ENCODE results near the gene ST7.
A peak's percentile ranks its signal among the peaks of the same experiment; 100 is the strongest.

Gene ST7

DNA sequence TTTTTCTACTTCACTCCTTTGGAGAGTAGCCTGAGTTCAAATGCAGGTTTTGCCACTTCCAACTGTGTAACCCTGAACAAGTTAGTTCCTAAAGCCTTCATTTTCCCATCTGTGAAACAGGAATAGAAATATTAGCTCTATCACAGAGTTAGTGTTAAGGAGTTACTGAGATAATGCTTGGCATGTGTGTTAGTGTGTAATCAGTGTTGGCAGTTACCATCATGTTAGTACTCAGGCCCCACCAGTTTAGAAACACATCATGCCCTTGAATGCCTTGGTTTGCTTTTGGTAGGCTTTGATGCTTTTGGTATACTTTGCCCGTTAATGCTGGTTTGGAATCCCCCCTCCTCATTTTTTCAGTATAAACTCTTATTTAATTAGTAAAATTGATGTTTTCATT is 249.9 kb downstream of the ST7 start:
- no peak for DNase-seq

DNA sequence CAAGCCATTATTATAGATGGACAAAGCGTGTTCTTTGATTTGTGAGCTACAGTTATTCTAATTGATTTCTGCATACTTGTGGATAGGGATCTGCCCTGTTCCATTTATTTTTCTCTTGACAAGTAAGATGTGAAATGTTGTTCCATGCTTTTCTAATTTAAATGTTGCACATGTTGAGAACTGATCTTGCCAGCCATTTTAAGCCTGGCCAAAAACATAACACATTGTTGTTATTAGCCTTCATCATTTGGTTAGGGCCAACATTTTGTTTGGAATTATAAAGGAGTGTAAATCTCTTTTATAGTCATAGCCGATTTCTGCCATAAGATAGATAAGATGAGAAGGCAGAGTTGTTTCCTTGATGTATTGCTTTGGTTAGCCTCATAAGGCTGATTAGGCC is 252.6 kb downstream of the ST7 start:
- no peak for DNase-seq

GRCh38 chr7:117208257-117208656 is 255.0 kb downstream of the ST7 start:
- no peak for DNase-seq

DNA sequence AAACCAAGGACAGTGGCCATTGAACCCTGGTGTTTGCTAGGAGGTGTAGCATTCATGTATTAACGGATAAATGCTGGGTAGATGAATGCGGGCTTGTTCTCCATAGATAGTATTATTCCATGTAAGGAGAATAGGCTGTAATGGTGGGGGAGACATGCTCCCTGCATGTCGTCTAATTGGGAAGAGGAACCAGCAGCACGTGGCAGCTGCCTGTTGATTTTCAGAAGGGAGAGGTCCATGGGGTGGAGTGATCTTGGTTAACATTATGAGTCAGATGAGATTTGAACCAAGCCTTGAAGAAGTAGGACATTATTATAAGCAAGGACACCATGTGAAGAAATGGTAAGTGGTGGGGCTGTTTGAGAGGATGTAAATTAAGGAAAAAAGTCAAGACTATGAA is 257.1 kb downstream of the ST7 start:
- no peak for DNase-seq

GRCh38 chr7:117210908-117211307 is 257.6 kb downstream of the ST7 start:
- DNase-seq: no peak

- no peak for DNase-seq
Observed at GRCh38 chr7:117211614-117212013, 258.3 kb downstream of the ST7 start.

- peak in 2 of 6 experiments; percentile 8 to 21 for DNase-seq
Observed at GRCh38 chr7:117212969-117213877, 259.9 kb downstream of the ST7 start.

DNA sequence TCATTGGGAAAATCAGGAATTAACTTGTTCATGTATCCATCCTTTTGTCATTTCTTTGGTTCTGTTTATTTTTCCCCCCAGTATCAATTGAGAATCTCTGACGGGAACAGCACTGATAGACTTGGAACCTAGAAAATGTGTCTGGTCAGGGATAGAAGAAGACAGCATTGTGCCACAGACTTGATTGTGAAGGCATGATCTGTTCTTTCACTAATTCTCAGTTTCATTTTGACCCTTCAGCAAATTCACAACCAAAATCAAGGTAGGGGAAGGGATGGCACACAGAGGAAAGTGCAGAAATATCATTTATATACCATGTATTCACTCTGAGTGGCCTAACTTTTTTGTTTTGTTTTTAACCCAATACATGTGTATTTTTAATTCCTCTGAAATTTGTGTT is 262.7 kb downstream of the ST7 start:
- DNase-seq: no peak

DNA sequence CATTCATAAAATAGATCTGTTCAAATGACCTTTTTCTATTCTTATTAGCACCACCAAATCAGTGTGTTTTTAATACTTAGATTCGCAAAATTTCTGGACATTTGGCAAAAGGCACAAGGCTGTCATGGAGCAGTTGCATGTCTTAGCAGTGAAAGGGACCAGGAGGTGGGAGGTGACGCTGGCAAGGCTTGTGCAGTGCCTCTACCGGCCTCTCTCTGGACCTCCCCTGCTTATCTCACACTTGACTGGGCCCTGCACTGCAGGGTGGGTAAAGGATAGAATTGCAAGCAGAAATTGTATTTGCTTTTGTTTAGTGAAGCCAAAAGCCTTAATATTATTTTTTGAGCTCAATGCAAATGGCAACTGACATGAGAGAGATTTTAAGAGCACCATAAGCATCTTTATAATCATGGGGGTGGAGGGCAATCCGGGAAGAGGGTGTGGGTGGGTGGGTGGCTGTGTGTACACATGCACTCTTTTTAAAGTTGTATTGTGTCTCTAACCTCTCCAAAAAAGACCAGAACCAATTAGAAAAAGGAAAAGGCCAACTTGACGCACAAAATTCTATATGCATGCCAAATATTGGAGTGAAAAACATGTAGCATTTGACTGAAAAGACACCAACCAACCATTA is 263.3 kb downstream of the ST7 start:
- DNase-seq: no peak

- no peak for DNase-seq
Observed at GRCh38 chr7:117217106-117218035, 264.1 kb downstream of the ST7 start.

- no peak for DNase-seq
Observed at GRCh38 chr7:117218700-117219099, 265.4 kb downstream of the ST7 start.

GRCh38 chr7:117219485-117219884 is 266.2 kb downstream of the ST7 start:
- DNase-seq: no peak

GRCh38 chr7:117220836-117221235 is 267.5 kb downstream of the ST7 start:
- no peak for DNase-seq

DNA sequence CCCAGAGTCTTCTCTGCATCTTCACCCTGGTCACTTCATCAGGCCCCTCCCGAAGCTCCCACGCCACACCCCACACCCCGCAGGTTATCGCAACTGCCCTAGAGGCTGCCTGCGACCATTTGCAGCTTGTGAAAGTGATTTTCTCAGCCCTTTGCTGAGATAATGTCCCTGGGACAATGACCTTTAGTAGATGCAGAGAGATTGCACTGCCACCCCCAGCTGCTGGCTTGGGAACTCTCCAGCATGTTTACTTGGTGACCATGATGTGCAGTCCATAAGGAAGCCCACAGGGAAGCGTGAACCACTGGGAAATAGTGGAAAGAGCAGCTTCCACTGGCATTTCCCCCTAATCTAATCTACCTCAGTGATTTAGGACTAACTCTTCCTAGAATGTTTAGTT is 272.2 kb downstream of the ST7 start:
- no peak for DNase-seq

- DNase-seq: no peak
Observed at GRCh38 chr7:117227091-117227490, 273.8 kb downstream of the ST7 start.

DNA sequence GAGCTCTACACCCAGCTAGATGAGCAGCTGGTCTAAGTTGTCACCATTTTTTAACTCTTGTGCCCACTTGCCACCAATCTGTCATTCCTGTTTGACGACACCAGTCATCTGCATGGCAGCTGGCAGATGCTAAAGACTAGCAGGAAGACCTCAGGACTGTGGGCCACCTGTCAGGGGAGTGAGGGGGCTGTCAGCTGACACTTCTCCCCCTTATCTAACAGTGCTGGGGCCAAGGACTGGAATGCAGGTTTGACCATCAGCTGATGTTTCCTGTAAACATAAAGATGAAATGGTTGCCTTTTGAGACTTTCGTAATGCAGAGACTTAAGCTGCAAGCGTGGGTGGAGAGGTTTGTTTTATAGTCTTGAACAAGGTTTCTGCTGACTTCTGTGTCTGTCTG is 276.0 kb downstream of the ST7 start:
- DNase-seq: no peak

DNA sequence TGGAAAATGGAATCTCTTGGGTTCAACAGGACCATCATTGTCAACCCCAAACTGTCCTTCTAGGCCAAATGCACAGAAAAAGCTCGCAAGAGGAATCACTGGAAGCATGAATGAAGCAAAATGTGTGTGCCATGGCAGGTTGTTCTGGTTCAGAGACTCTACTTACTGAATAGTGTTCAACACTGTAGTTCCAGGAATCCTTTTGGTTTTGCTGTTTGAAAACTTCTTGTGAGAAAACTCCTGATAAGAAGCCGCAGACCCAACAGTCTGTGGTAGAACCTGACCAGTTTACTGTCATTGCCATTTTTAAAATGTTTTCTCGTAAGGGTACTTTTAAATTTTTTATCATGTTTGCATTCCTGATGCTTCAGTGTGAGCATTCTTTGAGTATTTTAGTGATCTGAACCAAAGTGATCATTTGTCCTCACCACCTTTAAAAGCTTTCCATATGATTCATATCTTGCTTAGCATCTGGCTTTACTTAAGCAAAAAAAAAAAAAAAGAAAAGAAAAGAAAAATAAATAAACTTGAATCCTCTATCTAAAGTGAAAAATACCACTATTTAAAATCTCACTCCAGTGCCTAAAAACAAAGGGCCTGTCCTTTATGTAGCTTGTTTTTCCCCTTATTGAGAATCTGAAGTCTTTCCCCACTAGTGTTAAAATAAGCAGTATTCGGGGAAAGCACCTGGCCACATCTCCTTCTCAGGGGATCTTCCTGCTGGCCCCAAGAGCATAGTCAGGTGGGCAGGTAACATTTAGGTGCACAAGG is 277.2 kb downstream of the ST7 start:
- no peak for DNase-seq

- DNase-seq: no peak
Observed at GRCh38 chr7:117231047-117231359, 277.7 kb downstream of the ST7 start.

DNA sequence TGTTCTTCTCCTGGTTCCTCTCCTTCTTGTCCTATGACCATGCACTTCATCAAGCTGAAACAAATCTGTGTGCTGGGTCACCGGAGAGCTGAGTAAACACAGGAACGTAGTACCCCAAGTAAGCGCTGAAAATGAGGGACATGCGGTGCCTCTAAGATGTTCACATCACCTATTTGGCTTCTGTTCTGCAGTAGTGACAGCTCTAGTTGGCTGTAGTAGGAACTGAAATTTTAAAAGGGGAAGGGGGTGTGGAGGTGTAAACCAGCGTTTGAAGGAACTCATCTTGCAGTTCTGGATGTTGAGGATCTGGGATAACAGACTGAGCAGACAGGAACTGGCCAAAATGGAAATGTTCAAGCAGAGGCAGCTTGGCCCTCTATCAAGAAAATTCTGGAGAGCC is 284.3 kb downstream of the ST7 start:
- DNase-seq: no peak

DNA sequence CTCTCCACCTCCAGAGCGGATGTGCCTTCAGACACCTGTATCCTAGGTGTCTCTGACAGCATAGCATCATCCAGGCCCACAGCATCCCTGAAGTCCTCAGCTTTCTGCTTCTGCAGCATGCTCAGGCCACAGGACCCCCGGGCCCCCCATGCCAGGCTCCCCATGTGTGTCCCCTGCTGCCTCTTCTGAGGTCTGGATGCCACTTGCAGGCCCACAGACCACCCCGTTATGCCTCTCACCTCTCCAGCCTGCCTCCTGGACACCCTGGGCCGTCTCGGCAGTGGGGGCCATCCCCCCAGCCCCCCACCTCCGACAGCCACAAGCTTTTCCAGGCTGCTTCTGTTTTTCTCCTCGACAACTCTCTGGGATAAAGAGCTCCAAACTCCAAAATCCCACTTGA is 285.2 kb downstream of the ST7 start:
- no peak for DNase-seq

- no peak for DNase-seq
Observed at GRCh38 chr7:117238937-117239336, 285.6 kb downstream of the ST7 start.

- DNase-seq: no peak
Observed at GRCh38 chr7:117241088-117241487, 287.8 kb downstream of the ST7 start.

GRCh38 chr7:117243390-117243789 is 290.1 kb downstream of the ST7 start:
- DNase-seq: no peak

Measured in stimulated activated naive CD4-positive, alpha-beta T cell (primary cell).